Endothelial cell of umbilical vein (primary cell): Measurements from ENCODE around the gene S100A1. TPM values are rescaled to one million over a fixed set of nuclear protein-coding genes. Genes with fewer than 3 reads are reported as not detected.
A peak's percentile ranks its signal among the peaks of the same experiment; 100 is the strongest.

ENCODE experiments used
- BruUV-seq: library from RNA; stranded (reverse); fragments of 400-500 nt; replicated peaks from 2 replicates; lab custom pipeline; 2021; lab: Mats Ljungman, UMichigan
- CTCF ChIA-PET: fragments of 300-600, 350-600 bp; sonication (Branson Sonifier 250); formaldehyde crosslinking; loops from one replicate; lab custom pipeline; 2021; ENCODE audit warnings: antibody characterized with exemption, inconsistent platforms; lab: Charles Lee
- POLR2A ChIA-PET: fragments of 300-600, 350-600 bp; sonication (Branson Sonifier 250); formaldehyde crosslinking; loops from one replicate; lab custom pipeline; 2021; ENCODE audit warnings: antibody characterized with exemption, inconsistent platforms; lab: Charles Lee
- DNase-seq: peaks from one replicate; pipeline ENCODE4 v3.0.0-alpha.2; 2011; ENCODE audit warnings: low read depth, low spot score
- FAIRE-seq: peaks from 2 replicates; lab custom pipeline; 2011; peaks lifted over from hg19 to GRCh38; lab: Jason Lieb, UNC
- H2AFZ ChIP-seq: 2 replicates; pipeline ENCODE4 v1.6.0; 2012; ENCODE audit warnings: low read depth, low read length, control low read depth, inconsistent platforms
- H3K27ac ChIP-seq: 2 replicates; pipeline ENCODE4 v1.5.1; 2011; ENCODE audit warnings: low read depth, mild to moderate bottlenecking, control low read depth, low read length, moderate library complexity; ENCODE audit not compliant: insufficient read depth
- H3K27me3 ChIP-seq, 2 experiments: 2 replicates each; pipeline versions ENCODE4 v1.6.0 to v1.6.1; 2011; ENCODE audit warnings: low read length in 2 of 2, mixed read lengths in 1 of 2; ENCODE audit not compliant: control insufficient read depth in 2 of 2, insufficient read depth in 2 of 2
- H3K36me3 ChIP-seq, 2 experiments: 2 replicates in 1 of 2; 3 replicates in 1 of 2; pipeline ENCODE4 v1.5.1; 2011; ENCODE audit warnings: low read length in 2 of 2, mild to moderate bottlenecking in 1 of 2, moderate library complexity in 1 of 2; ENCODE audit not compliant: control insufficient read depth in 2 of 2, insufficient read depth in 2 of 2; ENCODE audit errors: extremely low read depth in 1 of 2
- H3K4me1 ChIP-seq: 3 replicates; pipeline ENCODE4 v1.5.1; 2011; ENCODE audit warnings: mild to moderate bottlenecking, low read length; ENCODE audit not compliant: control insufficient read depth, insufficient read depth; ENCODE audit errors: extremely low read depth
- H3K4me2 ChIP-seq: 2 replicates; pipeline ENCODE4 v1.6.1; 2011; ENCODE audit warnings: low read length, control low read depth, mixed read lengths; ENCODE audit not compliant: insufficient read depth
- H3K4me3 ChIP-seq, 3 experiments: fragments of 200-600 bp in 1 of 3; sonication (generic), shearing (Covaris generic) in 1 of 3; replicated peaks in 1 of 3; 2 replicates each; pipeline ENCODE4 v1.5.1; 2011 to 2016; ENCODE audit warnings: control low read depth in 3 of 3, low read length in 3 of 3, mild to moderate bottlenecking in 2 of 3, inconsistent platforms in 1 of 3, low read depth in 1 of 3, moderate library complexity in 1 of 3; ENCODE audit not compliant: insufficient read depth in 1 of 3
- H3K79me2 ChIP-seq: 2 replicates; pipeline ENCODE4 v1.6.0; 2012; ENCODE audit warnings: low read length, inconsistent platforms; ENCODE audit not compliant: control insufficient read depth, insufficient read depth
- H3K9ac ChIP-seq: replicated peaks from 2 replicates; pipeline ENCODE3; 2011; ENCODE audit warnings: low read length, control low read depth; ENCODE audit not compliant: insufficient read depth; ENCODE audit errors: extremely low read depth
- H3K9me1 ChIP-seq: replicated peaks from 3 replicates; pipeline ENCODE4 v1.6.0; 2011; ENCODE audit warnings: mild to moderate bottlenecking, low read length; ENCODE audit not compliant: control insufficient read depth, insufficient read depth; ENCODE audit errors: extremely low read depth
- H3K9me3 ChIP-seq: replicated peaks from 2 replicates; pipeline ENCODE4 v1.5.1; 2012; ENCODE audit warnings: low read length, inconsistent platforms; ENCODE audit not compliant: control insufficient read depth, insufficient read depth
- H4K20me1 ChIP-seq: replicated peaks from 2 replicates; pipeline ENCODE3; 2011; ENCODE audit warnings: mild to moderate bottlenecking, low read length; ENCODE audit not compliant: control insufficient read depth, insufficient read depth; ENCODE audit errors: extremely low read depth
- EZH2 ChIP-seq: IDR thresholded peaks from 2 replicates; pipeline ENCODE4 v1.6.1; 2012; ENCODE audit warnings: borderline replicate concordance, low read depth, mild to moderate bottlenecking, moderate library complexity, low read length, inconsistent platforms; ENCODE audit not compliant: severe bottlenecking
- GATA2 ChIP-seq: IDR thresholded peaks from 2 replicates; pipeline ENCODE4 v1.7.0; 2011; ENCODE audit warnings: low read depth, mild to moderate bottlenecking, moderate library complexity, mixed read lengths, low read length; ENCODE audit not compliant: insufficient read length, insufficient read depth
- POLR2A ChIP-seq: IDR thresholded peaks from 2 replicates; pipeline ENCODE4 v1.6.1; 2012; ENCODE audit warnings: low read depth, mild to moderate bottlenecking, control low read depth, low read length
- POLR2AphosphoS5 ChIP-seq: IDR thresholded peaks from 2 replicates; pipeline ENCODE4 v1.6.1; 2012; ENCODE audit warnings: low read depth, mild to moderate bottlenecking, control low read depth, low read length, moderate library complexity; ENCODE audit not compliant: insufficient read depth
- dilution Hi-C: fragments of 300-500 bp; cut with MboI; formaldehyde crosslinking; loops from one replicate; pipeline ENCODE4 v1.15.0; 2019; ENCODE audit warnings: low sequenced_read_pairs; ENCODE audit not compliant: extremely low pct_ligation_motif_present
- intact Hi-C: fragments of 100-400 bp; cut with micrococcal nuclease; formaldehyde crosslinking; loops from one replicate; pipeline ENCODE4 v1.10.0; 2022
- polyA plus RNA-seq, 4 experiments: library from polyadenylated mRNA; depleted of rRNA in 3 of 4; stranded (reverse) in 3 of 4; unstranded in 1 of 4; fragments of >200 nt; gene quantifications; 2 replicates each; pipeline versions ENCODE4 v1.2.1 to v1.2.3, GENCODE V29; 2011 to 2012; ENCODE audit warnings: missing spikeins in 1 of 4
- total RNA-seq: library from RNA; stranded (reverse); gene quantifications from 2 replicates; pipeline ENCODE4 v1.2.3, GENCODE V29; 2021
- TF ChIP-seq, protein P1 (sequence below), 2 donors: IDR thresholded peaks; 1 replicate in 1 of 2; 2 replicates in 1 of 2; pipeline ENCODE4 v1.5.1; 2011; ENCODE audit warnings: low read length in 2 of 2, mild to moderate bottlenecking in 2 of 2, moderate library complexity in 2 of 2, control low read depth in 1 of 2, inconsistent platforms in 1 of 2, low read depth in 1 of 2; ENCODE audit not compliant: insufficient read depth in 1 of 2; ENCODE audit errors: extremely low read depth in 1 of 2

S100A1 gene
- total and polyA plus RNA-seq, 2 donors (not counting 3 experiments of a cell fraction or from before 2014, with no cell fraction given): not detected

DNA sequence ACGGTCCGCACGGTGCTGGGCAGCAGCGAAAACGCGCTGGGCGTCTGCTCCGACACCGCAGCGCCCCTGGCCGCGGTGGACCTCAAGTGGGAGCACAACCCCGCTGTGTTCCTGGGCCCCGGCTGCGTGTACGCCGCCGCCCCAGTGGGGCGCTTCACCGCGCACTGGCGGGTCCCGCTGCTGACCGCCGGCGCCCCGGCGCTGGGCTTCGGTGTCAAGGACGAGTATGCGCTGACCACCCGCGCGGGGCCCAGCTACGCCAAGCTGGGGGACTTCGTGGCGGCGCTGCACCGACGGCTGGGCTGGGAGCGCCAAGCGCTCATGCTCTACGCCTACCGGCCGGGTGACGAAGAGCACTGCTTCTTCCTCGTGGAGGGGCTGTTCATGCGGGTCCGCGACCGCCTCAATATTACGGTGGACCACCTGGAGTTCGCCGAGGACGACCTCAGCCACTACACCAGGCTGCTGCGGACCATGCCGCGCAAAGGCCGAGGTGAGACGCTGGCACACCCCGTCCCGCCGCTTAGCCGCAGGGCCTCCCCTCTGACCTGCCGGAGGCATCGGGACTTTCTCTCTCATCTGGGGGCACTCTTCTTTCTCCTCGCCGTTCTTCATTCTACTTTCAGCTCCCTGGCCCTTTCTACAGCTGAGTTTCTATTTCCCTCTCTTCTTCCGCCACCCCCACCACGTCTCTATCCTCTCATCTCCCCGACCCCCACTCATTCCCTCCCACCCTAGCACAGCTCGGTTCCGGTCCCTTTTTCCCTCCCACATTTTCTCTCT, 51.3 kb downstream of the S100A1 start:
- DNase-seq (peak; percentile 56), FAIRE-seq (peak; percentile 42)
- H2AFZ ChIP-seq: peak overlapping the region; percentile 87
- no TSS peak for BruUV-seq
- H3K36me3 ChIP-seq: peaks cover 0 to 7% of the 10 kb centered on the region in 2 experiments
- TF ChIP-seq EZH2: peak; percentile 62
- no peak for TF ChIP-seq GATA2
- TF ChIP-seq, protein P1, sequence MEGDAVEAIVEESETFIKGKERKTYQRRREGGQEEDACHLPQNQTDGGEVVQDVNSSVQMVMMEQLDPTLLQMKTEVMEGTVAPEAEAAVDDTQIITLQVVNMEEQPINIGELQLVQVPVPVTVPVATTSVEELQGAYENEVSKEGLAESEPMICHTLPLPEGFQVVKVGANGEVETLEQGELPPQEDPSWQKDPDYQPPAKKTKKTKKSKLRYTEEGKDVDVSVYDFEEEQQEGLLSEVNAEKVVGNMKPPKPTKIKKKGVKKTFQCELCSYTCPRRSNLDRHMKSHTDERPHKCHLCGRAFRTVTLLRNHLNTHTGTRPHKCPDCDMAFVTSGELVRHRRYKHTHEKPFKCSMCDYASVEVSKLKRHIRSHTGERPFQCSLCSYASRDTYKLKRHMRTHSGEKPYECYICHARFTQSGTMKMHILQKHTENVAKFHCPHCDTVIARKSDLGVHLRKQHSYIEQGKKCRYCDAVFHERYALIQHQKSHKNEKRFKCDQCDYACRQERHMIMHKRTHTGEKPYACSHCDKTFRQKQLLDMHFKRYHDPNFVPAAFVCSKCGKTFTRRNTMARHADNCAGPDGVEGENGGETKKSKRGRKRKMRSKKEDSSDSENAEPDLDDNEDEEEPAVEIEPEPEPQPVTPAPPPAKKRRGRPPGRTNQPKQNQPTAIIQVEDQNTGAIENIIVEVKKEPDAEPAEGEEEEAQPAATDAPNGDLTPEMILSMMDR (IDR thresholded peaks at IDR 0.05; ENCODE audit: extremely low read depth in 1 of 2, insufficient read depth in 1 of 2, low read depth in 1 of 2, low read length in 2 of 2): peak; percentile 14 to 40
- TF ChIP-seq POLR2AphosphoS5: no peak
- TF ChIP-seq POLR2A: no peak
- intact Hi-C loops (loop anchor here (1.0 kb wide), 1 partner anchor 19 kb away; no protein-coding TSS in a partner anchor), dilution Hi-C loops (no loop called here)
- no peaks in the 10 kb centered on the region for H3K9me1 ChIP-seq
- H3K4me1 ChIP-seq: peaks cover 11% of the 10 kb centered on the region
- H3K79me2 ChIP-seq: no peaks in the 10 kb centered on the region
- peak overlapping the region; percentile 35 to 44 (median 37) for H3K4me3 ChIP-seq
- CTCF ChIA-PET: interaction anchor here (1.0 to 7.0 kb wide), 12 partner anchors 19 to 307 kb away, joined by 4 to 83 read pairs (median 6); partner anchors contain the start of genes RAB13 and SLC27A3
- no peaks in the 10 kb centered on the region for H3K9me3 ChIP-seq
- no peak overlapping the region for H3K9ac ChIP-seq
- H4K20me1 ChIP-seq: no peaks in the 10 kb centered on the region
- POLR2A ChIA-PET: interaction anchor here (0.6 kb wide), 1 partner anchor 344 kb away, joined by 3 read pairs; no protein-coding TSS in a partner anchor
- H3K27ac ChIP-seq: no peak overlapping the region
- peaks cover 4 to 5% of the 10 kb centered on the region in 2 experiments for H3K27me3 ChIP-seq
- peak overlapping the region; percentile 62 for H3K4me2 ChIP-seq
